Pancreas (tissue), 10 donors: ENCODE measurements around the gene UGT1A8. TPM values are rescaled to one million over a fixed set of nuclear protein-coding genes. Genes with fewer than 3 reads are reported as not detected.

Source experiments
- ATAC-seq, 4 donors: fragments of 200-7000 bp; cut with Tn5 transposase; one replicate each; pipeline versions ENCODE4 v1.8.0 to v1.9.1; 2020; ENCODE audit warnings: mild to moderate bottlenecking in 4 of 4, moderate library complexity in 4 of 4
- DNase-seq, 6 donors: peaks; one replicate each; pipeline ENCODE4 v3.0.0-alpha.2; 2020
- FAIRE-seq: peaks from 2 replicates; lab custom pipeline; 2012; peaks lifted over from hg19 to GRCh38; lab: Jason Lieb, UNC
- H3K27ac ChIP-seq, 4 donors: fragments of 200-600 bp; sonication (generic); 1 replicate in 3 of 4; 2 replicates in 1 of 4; pipeline versions ENCODE4 v1.5.0 to v1.8.0; 2020
- H3K27me3 ChIP-seq, 4 donors: fragments of 200-600 bp; one replicate each; pipeline ENCODE4 v1.8.0; 2021
- H3K36me3 ChIP-seq, 3 donors: fragments of 200-600 bp; sonication (generic) in 1 of 3; one replicate each; pipeline versions ENCODE4 v1.5.0 to v1.8.0; 2020 to 2021
- H3K4me1 ChIP-seq, 3 donors: fragments of 200-600 bp; one replicate each; pipeline ENCODE4 v1.8.0; 2021
- H3K4me3 ChIP-seq, 4 donors: fragments of 200-600 bp; sonication (generic) in 2 of 4; one replicate each; pipeline versions ENCODE4 v1.5.0 to v1.8.0; 2020 to 2021
- H3K9me3 ChIP-seq, 4 donors: fragments of 200-600 bp; one replicate each; pipeline ENCODE4 v1.8.0; 2021
- WGBS, 2 donors: extraction: QIAGEN DNeasy Blood & Tissue Kit; methylation state at CpG; one replicate each; pipeline ENCODE4 v1.1.7; 2013; 5-methylcytosine and 5-hydroxymethylcytosine counted together
- intact Hi-C, 3 donors: fragments of 100-400 bp; cut with DNase I; formaldehyde crosslinking; loops; one replicate each; pipeline versions ENCODE4 v1.11.1 to v1.14.2; 2022
- polyA plus RNA-seq, 2 donors: library from polyadenylated mRNA; stranded (reverse); fragments of 200-250 nt; gene quantifications; one replicate each; pipeline ENCODE4 v1.2.3, GENCODE V29; 2013
- total RNA-seq, 6 donors: library from RNA; stranded (reverse); fragmentation: NEBNext Ultra II Directional in 4 of 6; extraction: Animal tissue kit (Norgen Biotek cat#: 25700) in 4 of 6; gene quantifications; one replicate each; pipeline versions ENCODE4 v1.2.1 to v1.2.4, GENCODE V29; 2021 to 2023
- TF ChIP-seq, protein P1 (sequence below), 4 donors: fragments of 200-600 bp; sonication (generic) in 3 of 4; IDR thresholded peaks; one replicate each; pipeline versions ENCODE4 v1.5.0 to v1.8.0; 2021; ENCODE audit warnings: antibody characterized with exemption in 4 of 4
- donor health status: healthy with polysubstance abuse.
- donor health status: DM: no; HTN: no; CAD: no; lungs with moderate emphysema.
- donor health status: DM: no; HTN: no; CAD: no.
- donor health status: control.
- donor health status: control.
- donor health status: Bipolar disorder and iron deficiency.
- donor health status: DM: yes; HTN: yes; CAD: no.
- donor health status: DM: no; HTN: no; CAD: no.
- donor health status: DM: no; HTN: no; CAD: no.
- donor health status: DM: yes; HTN: yes; CAD: no.

UGT1A8 gene
- total and polyA plus RNA-seq, 8 donors = 0.12 TPM; not detected in 7

- TF ChIP-seq, protein P1, sequence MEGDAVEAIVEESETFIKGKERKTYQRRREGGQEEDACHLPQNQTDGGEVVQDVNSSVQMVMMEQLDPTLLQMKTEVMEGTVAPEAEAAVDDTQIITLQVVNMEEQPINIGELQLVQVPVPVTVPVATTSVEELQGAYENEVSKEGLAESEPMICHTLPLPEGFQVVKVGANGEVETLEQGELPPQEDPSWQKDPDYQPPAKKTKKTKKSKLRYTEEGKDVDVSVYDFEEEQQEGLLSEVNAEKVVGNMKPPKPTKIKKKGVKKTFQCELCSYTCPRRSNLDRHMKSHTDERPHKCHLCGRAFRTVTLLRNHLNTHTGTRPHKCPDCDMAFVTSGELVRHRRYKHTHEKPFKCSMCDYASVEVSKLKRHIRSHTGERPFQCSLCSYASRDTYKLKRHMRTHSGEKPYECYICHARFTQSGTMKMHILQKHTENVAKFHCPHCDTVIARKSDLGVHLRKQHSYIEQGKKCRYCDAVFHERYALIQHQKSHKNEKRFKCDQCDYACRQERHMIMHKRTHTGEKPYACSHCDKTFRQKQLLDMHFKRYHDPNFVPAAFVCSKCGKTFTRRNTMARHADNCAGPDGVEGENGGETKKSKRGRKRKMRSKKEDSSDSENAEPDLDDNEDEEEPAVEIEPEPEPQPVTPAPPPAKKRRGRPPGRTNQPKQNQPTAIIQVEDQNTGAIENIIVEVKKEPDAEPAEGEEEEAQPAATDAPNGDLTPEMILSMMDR (IDR thresholded peaks at IDR 0.05) = no peak
- intact Hi-C loops = no loop called here
- FAIRE-seq (no peak), ATAC-seq (no peak), DNase-seq (no peak)
- H3K27me3 ChIP-seq = no peaks in the 10 kb centered on the region
- H3K4me1 ChIP-seq = no peaks in the 10 kb centered on the region
- H3K4me3 ChIP-seq = no peak overlapping the region
- H3K9me3 ChIP-seq = no peaks in the 10 kb centered on the region
- 57 to 67% methylated on average over 14 of the region's 14 CpGs for WGBS, 2 donors
- no peaks in the 10 kb centered on the region for H3K36me3 ChIP-seq
- no peak overlapping the region for H3K27ac ChIP-seq
Measured at GRCh38 chr2:233798335-233799086, 181.1 kb downstream of the UGT1A8 start.

- TF ChIP-seq, protein P1 (IDR thresholded peaks at IDR 0.05) = no peak
- ATAC-seq (no peak), FAIRE-seq (no peak), DNase-seq (peak in 1 of 6 donors; percentile 24)
- 44 to 51% methylated on average over 7 of the region's 7 CpGs for WGBS, 2 donors
- no peaks in the 10 kb centered on the region for H3K4me1 ChIP-seq
- no peak overlapping the region for H3K4me3 ChIP-seq
- H3K27me3 ChIP-seq = no peaks in the 10 kb centered on the region
- H3K27ac ChIP-seq = no peak overlapping the region
- H3K36me3 ChIP-seq = no peaks in the 10 kb centered on the region
- intact Hi-C loops = no loop called here
- H3K9me3 ChIP-seq = no peaks in the 10 kb centered on the region
Measured at GRCh38 chr2:233799087-233799665, 181.7 kb downstream of the UGT1A8 start.

- TF ChIP-seq, protein P1 (IDR thresholded peaks at IDR 0.05) = no peak
- Histone ChIP-seq H3K4me3 (no peak overlapping the region), H3K27ac (no peak overlapping the region), H3K9me3 (no peaks in the 10 kb centered on the region), H3K27me3 (no peaks in the 10 kb centered on the region), H3K4me1 (no peaks in the 10 kb centered on the region), H3K36me3 (no peaks in the 10 kb centered on the region)
- DNase-seq (peak in 1 of 6 donors; percentile 17), FAIRE-seq (no peak), ATAC-seq (no peak)
- intact Hi-C loops = no loop called here
- WGBS, 2 donors = 46 to 74% methylated on average over 5 of the region's 5 CpGs
Measured at GRCh38 chr2:233799716-233800115, 182.3 kb downstream of the UGT1A8 start.

- no peak for FAIRE-seq
- TF ChIP-seq, protein P1 (IDR thresholded peaks at IDR 0.05) = no peak
- Histone ChIP-seq H3K4me1 (no peaks in the 10 kb centered on the region), H3K27ac (no peak overlapping the region), H3K9me3 (no peaks in the 10 kb centered on the region), H3K36me3 (no peaks in the 10 kb centered on the region), H3K27me3 (no peaks in the 10 kb centered on the region), H3K4me3 (no peak overlapping the region)
- no peak for ATAC-seq
- WGBS, 2 donors = 67 to 76% methylated on average over 7 of the region's 7 CpGs
- intact Hi-C loops = no loop called here
- DNase-seq = peak in 1 of 6 donors; percentile 30
Measured at GRCh38 chr2:233800208-233800607, 182.8 kb downstream of the UGT1A8 start.
